ENCODE data around the gene OR52N1. TPM values are rescaled to one million over a fixed set of nuclear protein-coding genes. Genes with fewer than 3 reads are reported as not detected.

The OR52N1 gene
- total and polyA plus RNA-seq, 8 donors = not detected

- no peak overlapping the region for H3K4me3 ChIP-seq
- WGBS, 5 donors = 26 to 49% (median 42%) methylated on average over 1 of the region's 1 CpG
- no peaks in the 10 kb centered on the region for H3K27me3 ChIP-seq
- no peaks in the 10 kb centered on the region for H3K36me3 ChIP-seq
- intact Hi-C loops (cut with DNase I; ENCODE audit: low total_unique reads) = no loop called here
- H3K4me1 ChIP-seq = no peaks in the 10 kb centered on the region
- H3K27ac ChIP-seq = no peak overlapping the region
- TF ChIP-seq POLR2AphosphoS5 (IDR thresholded peaks at IDR 0.05) (no peak), POLR2A (IDR thresholded peaks at IDR 0.05) (no peak), CTCF (IDR thresholded peaks at IDR 0.05) (no peak), EP300 (IDR thresholded peaks at IDR 0.05) (no peak)
- no peaks in the 10 kb centered on the region for H3K9me3 ChIP-seq
- no peak for DNase-seq
Observed at GRCh38 chr11:5818245-5818886, 27.3 kb upstream of the OR52N1 start.

- intact Hi-C loops (cut with DNase I; ENCODE audit: low total_unique reads) = no loop called here
- no peak overlapping the region for H3K4me3 ChIP-seq
- DNase-seq = no peak
- no peaks in the 10 kb centered on the region for H3K36me3 ChIP-seq
- 53 to 62% (median 59%) methylated on average over 4 of the region's 4 CpGs for WGBS, 5 donors
- no peaks in the 10 kb centered on the region for H3K4me1 ChIP-seq
- no peak overlapping the region for H3K27ac ChIP-seq
- H3K9me3 ChIP-seq = no peaks in the 10 kb centered on the region
- TF ChIP-seq CTCF (IDR thresholded peaks at IDR 0.05) = no peak
- no peak for TF ChIP-seq EP300 (IDR thresholded peaks at IDR 0.05)
- no peak for TF ChIP-seq POLR2AphosphoS5 (IDR thresholded peaks at IDR 0.05)
- no peak for TF ChIP-seq POLR2A (IDR thresholded peaks at IDR 0.05)
- H3K27me3 ChIP-seq = no peaks in the 10 kb centered on the region
Observed at GRCh38 chr11:5815534-5815933, 24.5 kb upstream of the OR52N1 start.

GRCh38 chr11:5809905-5810795 lies 19.1 kb upstream of the OR52N1 start:
- TF ChIP-seq POLR2AphosphoS5 (IDR thresholded peaks at IDR 0.05) (no peak), CTCF (IDR thresholded peaks at IDR 0.05) (no peak), EP300 (IDR thresholded peaks at IDR 0.05) (no peak), POLR2A (IDR thresholded peaks at IDR 0.05) (no peak)
- H3K27ac ChIP-seq = no peak overlapping the region
- H3K9me3 ChIP-seq = no peaks in the 10 kb centered on the region
- H3K27me3 ChIP-seq = peaks cover 0 to 9% (median 0%) of the 10 kb centered on the region in 3 donors
- no peaks in the 10 kb centered on the region for H3K36me3 ChIP-seq
- no peak for DNase-seq
- WGBS, 5 donors = 58 to 80% (median 73%) methylated on average over 6 of the region's 6 CpGs
- H3K4me3 ChIP-seq = no peak overlapping the region
- H3K4me1 ChIP-seq = peaks cover 0 to 14% (median 10%) of the 10 kb centered on the region in 4 donors
- intact Hi-C loops (cut with DNase I; ENCODE audit: low total_unique reads) = loop anchor here (5.0 kb wide), 2 partner anchors 323 to 338 kb away; partner anchors contain the start of gene OR52D1

- intact Hi-C loops (cut with DNase I; ENCODE audit: low total_unique reads) = loop anchor here (5.0 kb wide), 2 partner anchors 322 to 337 kb away; partner anchors contain the start of gene OR52D1
- Histone ChIP-seq H3K4me1 (peaks cover 0 to 14% (median 10%) of the 10 kb centered on the region in 4 donors), H3K27ac (peak overlapping the region in 1 of 5 donors; percentile 15), H3K36me3 (no peaks in the 10 kb centered on the region), H3K27me3 (peaks cover 0 to 9% (median 0%) of the 10 kb centered on the region in 3 donors), H3K9me3 (peaks cover 0 to 3% (median 0%) of the 10 kb centered on the region in 4 donors), H3K4me3 (peak overlapping the region; percentile 43 to 55 (median 50))
- peak in 1 of 2 donors; percentile 4 for DNase-seq
- no peak for TF ChIP-seq CTCF (IDR thresholded peaks at IDR 0.05)
- WGBS, 5 donors = 29 to 49% (median 44%) methylated on average over 5 of the region's 5 CpGs
Observed at GRCh38 chr11:5809122-5809519, 18.1 kb upstream of the OR52N1 start.

All from stomach (tissue), 9 donors.